Transverse colon (tissue), 4 donors: ENCODE measurements around the gene PIM3. TPM values are rescaled to one million over a fixed set of nuclear protein-coding genes. Genes with fewer than 3 reads are reported as not detected.

Experiments
- DNase-seq: peaks from one replicate; pipeline ENCODE4 v3.0.0-alpha.2; 2019
- H3K27ac ChIP-seq, 4 donors: fragments of 200-600 bp; sonication (generic); 2 replicates each; pipeline ENCODE4 v1.5.1; 2016 to 2018; ENCODE audit warnings: inconsistent platforms in 4 of 4
- H3K27me3 ChIP-seq: fragments of 200-600 bp; sonication (generic); 2 replicates; pipeline ENCODE4 v1.5.1; 2017; ENCODE audit warnings: inconsistent platforms
- H3K36me3 ChIP-seq, 4 donors: fragments of 200-600 bp; sonication (generic); 2 replicates each; pipeline ENCODE4 v1.5.1; 2017 to 2019; ENCODE audit warnings: inconsistent platforms in 4 of 4
- H3K4me1 ChIP-seq, 4 donors: fragments of 200-600 bp; sonication (generic); 2 replicates each; pipeline ENCODE4 v1.5.1; 2017 to 2020; ENCODE audit warnings: inconsistent platforms in 4 of 4
- H3K4me3 ChIP-seq, 4 donors: fragments of 200-600 bp; sonication (generic); 1 replicate in 1 of 4; 2 replicates in 3 of 4; pipeline versions ENCODE4 v1.5.1 to v1.6.1; 2017 to 2019; ENCODE audit warnings: inconsistent platforms in 4 of 4
- H3K9me3 ChIP-seq, 2 donors: fragments of 200-600 bp; sonication (generic); 2 replicates each; pipeline ENCODE4 v1.5.1; 2017 to 2019; ENCODE audit warnings: inconsistent platforms in 2 of 2
- EP300 ChIP-seq: sonication (generic); formaldehyde crosslinking; IDR thresholded peaks from one replicate; pipeline ENCODE4 v1.6.1; 2017; ENCODE audit warnings: antibody characterized with exemption, low read depth
- POLR2A ChIP-seq: fragments of 450-650 bp; IDR thresholded peaks from one replicate; pipeline ENCODE4 v1.6.1; 2016; ENCODE audit warnings: antibody characterized with exemption, mild to moderate bottlenecking, moderate library complexity
- POLR2AphosphoS5 ChIP-seq, 3 donors: sonication (generic); formaldehyde crosslinking; IDR thresholded peaks; one replicate each; pipeline ENCODE4 v1.6.1; 2016; ENCODE audit warnings: antibody characterized with exemption in 3 of 3
- WGBS, 2 donors: methylation state at CpG; one replicate each; pipeline ENCODE4 v1.1.5; 2018; ENCODE audit warnings: low coverage in 1 of 2; 5-methylcytosine and 5-hydroxymethylcytosine counted together
- in situ Hi-C, 4 donors: fragments of 200-750 bp; cut with MboI; loops; one replicate each; pipeline versions ENCODE4 v1.15.0 to v1.15.1; 2017; ENCODE audit warnings: low sequenced_read_pairs in 3 of 4, low pct_ligation_motif_present in 1 of 4, low pct_unique_long_range_greater_than_20kb in 1 of 4
- intact Hi-C: fragments of 100-400 bp; cut with DNase I; formaldehyde crosslinking; loops from one replicate; pipeline ENCODE4 v1.15.1; 2023; ENCODE audit warnings: low total_unique reads
- total RNA-seq, 4 donors: library from RNA; depleted of rRNA; stranded (reverse); fragments of >200 nt; gene quantifications; one replicate each; pipeline ENCODE4 v1.1.0, GENCODE V29; 2016
- TF ChIP-seq, protein P1 (sequence below), 5 experiments: fragments of 200-600 bp in 3 of 5; fragments of 450-650 bp in 2 of 5; sonication (generic) in 3 of 5; IDR thresholded peaks; 1 replicate in 2 of 5; 2 replicates in 3 of 5; pipeline ENCODE4 v1.5.1; 2016 to 2017; ENCODE audit warnings: antibody characterized with exemption in 5 of 5, inconsistent platforms in 3 of 5, mild to moderate bottlenecking in 2 of 5, moderate library complexity in 1 of 5

PIM3 gene
- total RNA-seq, 4 donors from 2014 or later = 115 to 290 (median 147) TPM

DNA sequence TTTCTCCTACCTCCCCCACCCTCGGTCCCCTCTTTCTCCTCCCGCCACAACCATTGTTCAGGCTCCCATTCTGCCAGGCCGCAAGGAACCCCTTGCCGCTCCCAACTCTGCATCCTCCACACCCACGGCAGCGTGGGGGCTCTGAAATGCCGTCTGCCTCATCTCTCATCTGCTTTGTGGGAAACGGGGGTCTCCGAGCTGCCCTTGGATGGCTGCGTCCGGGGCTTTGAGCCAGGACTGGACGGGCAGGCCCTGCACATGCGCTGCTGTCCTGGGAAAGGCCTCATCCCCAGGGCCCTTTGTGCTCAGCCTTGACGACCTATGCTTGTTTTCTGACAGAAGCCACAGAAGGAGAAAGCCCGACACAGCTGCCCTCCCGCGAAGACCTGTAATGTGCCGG, 33.7 kb upstream of the PIM3 start:
- WGBS, 2 donors = 75 to 85% methylated on average over 8 to 17 of the region's 18 CpGs
- Histone ChIP-seq H3K9me3 (no peaks in the 10 kb centered on the region), H3K27ac (no peak overlapping the region), H3K4me3 (no peak overlapping the region), H3K4me1 (peaks cover 0 to 20% (median 12%) of the 10 kb centered on the region in 4 donors), H3K27me3 (peaks cover 9% of the 10 kb centered on the region), H3K36me3 (no peaks in the 10 kb centered on the region)
- no peak for TF ChIP-seq POLR2AphosphoS5 (IDR thresholded peaks at IDR 0.05)
- TF ChIP-seq, protein P1, sequence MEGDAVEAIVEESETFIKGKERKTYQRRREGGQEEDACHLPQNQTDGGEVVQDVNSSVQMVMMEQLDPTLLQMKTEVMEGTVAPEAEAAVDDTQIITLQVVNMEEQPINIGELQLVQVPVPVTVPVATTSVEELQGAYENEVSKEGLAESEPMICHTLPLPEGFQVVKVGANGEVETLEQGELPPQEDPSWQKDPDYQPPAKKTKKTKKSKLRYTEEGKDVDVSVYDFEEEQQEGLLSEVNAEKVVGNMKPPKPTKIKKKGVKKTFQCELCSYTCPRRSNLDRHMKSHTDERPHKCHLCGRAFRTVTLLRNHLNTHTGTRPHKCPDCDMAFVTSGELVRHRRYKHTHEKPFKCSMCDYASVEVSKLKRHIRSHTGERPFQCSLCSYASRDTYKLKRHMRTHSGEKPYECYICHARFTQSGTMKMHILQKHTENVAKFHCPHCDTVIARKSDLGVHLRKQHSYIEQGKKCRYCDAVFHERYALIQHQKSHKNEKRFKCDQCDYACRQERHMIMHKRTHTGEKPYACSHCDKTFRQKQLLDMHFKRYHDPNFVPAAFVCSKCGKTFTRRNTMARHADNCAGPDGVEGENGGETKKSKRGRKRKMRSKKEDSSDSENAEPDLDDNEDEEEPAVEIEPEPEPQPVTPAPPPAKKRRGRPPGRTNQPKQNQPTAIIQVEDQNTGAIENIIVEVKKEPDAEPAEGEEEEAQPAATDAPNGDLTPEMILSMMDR (IDR thresholded peaks at IDR 0.05) = no peak
- TF ChIP-seq EP300 = no peak
- TF ChIP-seq POLR2A = no peak
- no peak for DNase-seq
- in situ Hi-C loops = loop anchor here in 2 of 4 donors (10.0 kb wide), 1 partner anchor 108 kb away; no protein-coding TSS in a partner anchor
- intact Hi-C loops = no loop called here

DNA sequence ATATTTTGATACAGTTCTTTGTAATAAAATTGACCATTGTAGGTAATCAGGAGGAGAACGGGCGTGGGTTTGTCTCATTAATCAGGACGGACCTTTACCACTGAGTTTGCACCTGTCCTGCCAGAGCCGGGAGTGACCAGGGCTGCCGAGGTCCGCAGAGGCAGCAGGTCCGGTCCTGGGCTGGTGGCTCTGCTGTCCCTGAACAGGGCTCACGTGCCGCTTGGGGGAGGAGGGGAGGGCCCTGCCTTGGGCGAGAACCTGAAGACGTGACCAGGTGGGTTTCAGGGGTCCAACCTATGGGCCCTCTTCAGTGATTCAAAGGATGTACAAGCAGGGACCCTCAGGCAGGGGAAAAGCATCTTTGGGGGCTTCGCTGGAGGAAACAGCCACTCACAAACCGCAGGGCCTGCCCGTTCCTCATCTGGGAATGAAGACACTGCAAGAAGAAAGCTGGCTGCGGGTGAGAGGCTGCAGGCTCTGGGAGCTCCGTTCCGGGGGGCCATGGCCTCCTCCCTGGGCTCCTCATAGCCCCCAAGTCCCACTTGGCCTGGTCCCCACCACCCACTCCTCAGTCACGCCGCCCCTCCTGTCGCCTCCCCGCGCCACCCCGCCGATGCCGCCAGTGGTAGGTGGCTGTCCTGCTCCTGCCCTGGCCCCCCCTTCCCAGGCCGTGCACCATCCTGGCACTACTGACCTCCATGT, 32.9 kb upstream of the PIM3 start:
- intact Hi-C loops = loop anchor here (2.0 kb wide), 1 partner anchor 103 kb away; no protein-coding TSS in a partner anchor
- no peak overlapping the region for H3K4me3 ChIP-seq
- no peak for TF ChIP-seq EP300
- TF ChIP-seq, protein P1 (IDR thresholded peaks at IDR 0.05) = no peak
- no peak for TF ChIP-seq POLR2AphosphoS5 (IDR thresholded peaks at IDR 0.05)
- TF ChIP-seq POLR2A = no peak
- in situ Hi-C loops = loop anchor here in 2 of 4 donors (10.0 kb wide), 1 partner anchor 107 kb away; no protein-coding TSS in a partner anchor
- H3K4me1 ChIP-seq = peaks cover 0 to 24% (median 12%) of the 10 kb centered on the region in 4 donors
- H3K27ac ChIP-seq = no peak overlapping the region
- H3K36me3 ChIP-seq = no peaks in the 10 kb centered on the region
- peaks cover 9% of the 10 kb centered on the region for H3K27me3 ChIP-seq
- DNase-seq = no peak
- 88% methylated on average over 26 of the region's 26 CpGs; no CpG with 5 or more reads in 1 of the 2 donors for WGBS, 2 donors
- no peaks in the 10 kb centered on the region for H3K9me3 ChIP-seq

DNA sequence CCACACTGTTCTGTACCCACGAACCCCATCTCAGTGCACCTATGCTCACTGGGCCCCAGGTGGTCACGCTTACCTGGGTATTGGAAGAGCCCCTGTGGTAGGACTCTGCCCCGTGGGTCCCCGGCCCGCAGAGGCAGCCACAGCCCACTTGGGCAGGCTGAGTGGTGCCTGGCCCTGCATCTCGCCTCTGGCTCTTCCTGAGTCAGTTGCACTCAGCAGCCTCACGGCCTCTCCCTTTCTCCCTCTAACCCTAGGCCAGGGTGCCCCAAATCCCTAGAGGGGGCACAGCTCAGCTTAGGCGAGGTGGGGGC, 32.4 kb upstream of the PIM3 start:
- Histone ChIP-seq H3K4me1 (peaks cover 2 to 29% (median 17%) of the 10 kb centered on the region in 4 donors), H3K9me3 (no peaks in the 10 kb centered on the region), H3K27ac (no peak overlapping the region), H3K27me3 (peaks cover 9% of the 10 kb centered on the region), H3K4me3 (no peak overlapping the region), H3K36me3 (no peaks in the 10 kb centered on the region)
- in situ Hi-C loops (loop anchor here in 2 of 4 donors (10.0 kb wide), 1 partner anchor 107 kb away; no protein-coding TSS in a partner anchor), intact Hi-C loops (loop anchor here (2.0 kb wide), 1 partner anchor 103 kb away; no protein-coding TSS in a partner anchor)
- DNase-seq = no peak
- 82% methylated on average over 8 of the region's 8 CpGs; no CpG with 5 or more reads in 1 of the 2 donors for WGBS, 2 donors
- TF ChIP-seq EP300 (no peak), POLR2A (no peak), POLR2AphosphoS5 (IDR thresholded peaks at IDR 0.05) (no peak)
- TF ChIP-seq, protein P1 (IDR thresholded peaks at IDR 0.05) = no peak

DNA sequence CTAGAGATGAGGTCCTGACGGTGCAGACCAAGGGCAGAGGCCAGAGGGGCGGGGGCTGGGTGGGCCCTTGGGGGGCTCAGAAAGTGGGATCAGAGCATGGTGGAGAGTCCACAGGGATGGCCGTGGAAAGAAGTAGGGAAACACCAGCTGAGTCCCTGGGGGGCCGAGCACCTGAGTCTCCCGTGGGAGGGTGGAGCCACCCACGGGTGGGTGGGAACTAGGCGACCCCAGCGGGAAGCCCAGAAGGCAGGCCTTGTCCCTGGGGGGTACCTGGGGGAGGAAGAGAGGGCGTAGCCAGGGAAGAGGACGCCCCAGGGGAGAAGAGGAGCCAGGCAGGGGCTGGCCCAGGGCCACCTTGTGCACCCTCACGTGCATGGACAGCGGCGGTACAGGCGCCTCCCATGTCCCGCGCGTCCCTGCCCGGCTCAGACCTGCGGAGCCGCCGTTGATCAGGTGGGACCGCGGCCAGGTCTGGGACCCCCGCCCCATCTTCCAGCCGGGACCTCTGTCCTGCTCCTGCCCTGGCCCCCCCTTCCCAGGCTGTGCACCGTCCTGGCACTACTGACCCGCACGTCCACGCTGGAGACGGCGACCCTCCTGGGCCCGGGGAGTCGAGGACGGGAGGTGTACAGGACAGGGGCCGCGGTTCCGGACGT, 31.9 kb upstream of the PIM3 start:
- Histone ChIP-seq H3K9me3 (no peaks in the 10 kb centered on the region), H3K4me3 (no peak overlapping the region), H3K36me3 (no peaks in the 10 kb centered on the region), H3K27me3 (peaks cover 9% of the 10 kb centered on the region), H3K27ac (no peak overlapping the region), H3K4me1 (peaks cover 7 to 34% (median 22%) of the 10 kb centered on the region in 4 donors)
- no peak for TF ChIP-seq POLR2AphosphoS5 (IDR thresholded peaks at IDR 0.05)
- TF ChIP-seq POLR2A = no peak
- TF ChIP-seq, protein P1 (IDR thresholded peaks at IDR 0.05) = no peak
- no peak for TF ChIP-seq EP300
- in situ Hi-C loops (loop anchor here in 2 of 4 donors (10.0 kb wide), 1 partner anchor 106 kb away; no protein-coding TSS in a partner anchor), intact Hi-C loops (loop anchor here (2.0 kb wide), 1 partner anchor 102 kb away; no protein-coding TSS in a partner anchor)
- WGBS, 2 donors = 48 to 50% methylated on average over 2 to 38 of the region's 38 CpGs
- DNase-seq = no peak
